ENCODE measurements around the gene DOCK2. TPM values are rescaled to one million over a fixed set of nuclear protein-coding genes. Genes with fewer than 3 reads are reported as not detected.
A peak's percentile ranks its signal among the peaks of the same experiment; 100 is the strongest.

Gene DOCK2
- total RNA-seq, 1 experiment from 2014 or later: 3.5 TPM

DNA sequence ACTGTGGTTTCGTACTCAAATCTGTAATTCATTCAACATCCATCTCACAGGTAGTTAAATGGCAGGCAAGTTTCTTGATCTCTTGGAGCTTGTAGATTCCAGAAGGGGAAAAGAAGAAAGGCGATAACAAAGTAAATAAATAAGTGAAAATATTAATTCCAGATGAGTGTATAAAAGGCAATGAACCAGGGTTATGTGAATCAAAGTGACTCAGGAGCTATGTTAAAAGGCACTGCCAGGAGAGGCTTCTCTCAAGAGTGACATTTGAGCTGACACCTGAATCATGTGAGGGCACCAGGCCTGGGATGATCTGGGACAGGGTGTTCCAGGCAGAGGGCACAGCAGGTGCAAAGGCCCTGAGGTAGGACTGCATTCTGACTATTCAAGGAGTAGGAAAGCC is 45.0 kb downstream of the DOCK2 start:
- Histone ChIP-seq H3K4me1 (replicated peaks) (no peaks in the 10 kb centered on the region), H3K4me3 (no peak overlapping the region), H3K27me3 (replicated peaks) (no peaks in the 10 kb centered on the region), H3K27ac (no peak overlapping the region), H3K9me3 (replicated peaks) (no peaks in the 10 kb centered on the region), H3K36me3 (no peaks in the 10 kb centered on the region)
- no peak for DNase-seq (ENCODE audit: low read depth in 1 of 2, low spot score in 2 of 2)

DNA sequence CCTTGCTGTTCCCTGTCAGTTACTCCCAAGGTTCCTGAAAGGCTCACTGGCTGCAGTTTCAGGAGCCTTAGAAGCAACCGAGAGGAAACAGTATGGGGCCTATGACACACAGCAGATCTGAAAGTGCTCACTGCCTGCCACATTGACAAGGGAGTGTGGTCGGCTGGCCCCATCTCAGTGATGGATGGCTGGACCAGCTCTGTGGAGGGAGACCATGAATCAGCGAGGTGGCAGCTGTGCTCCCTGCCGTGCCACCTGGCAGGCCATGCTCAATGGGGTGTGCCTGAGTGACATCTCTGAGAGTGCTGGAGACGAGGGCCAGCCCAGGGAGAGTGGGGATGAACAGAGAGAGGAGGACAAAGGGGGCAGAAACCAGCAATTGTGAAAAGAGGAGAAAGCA is 49.1 kb downstream of the DOCK2 start:
- no peak for DNase-seq (ENCODE audit: low read depth in 1 of 2, low spot score in 2 of 2)
- Histone ChIP-seq H3K4me3 (no peak overlapping the region), H3K4me1 (replicated peaks) (peaks cover 5% of the 10 kb centered on the region), H3K9me3 (replicated peaks) (no peaks in the 10 kb centered on the region), H3K27ac (no peak overlapping the region), H3K36me3 (no peaks in the 10 kb centered on the region), H3K27me3 (replicated peaks) (no peaks in the 10 kb centered on the region)

DNA sequence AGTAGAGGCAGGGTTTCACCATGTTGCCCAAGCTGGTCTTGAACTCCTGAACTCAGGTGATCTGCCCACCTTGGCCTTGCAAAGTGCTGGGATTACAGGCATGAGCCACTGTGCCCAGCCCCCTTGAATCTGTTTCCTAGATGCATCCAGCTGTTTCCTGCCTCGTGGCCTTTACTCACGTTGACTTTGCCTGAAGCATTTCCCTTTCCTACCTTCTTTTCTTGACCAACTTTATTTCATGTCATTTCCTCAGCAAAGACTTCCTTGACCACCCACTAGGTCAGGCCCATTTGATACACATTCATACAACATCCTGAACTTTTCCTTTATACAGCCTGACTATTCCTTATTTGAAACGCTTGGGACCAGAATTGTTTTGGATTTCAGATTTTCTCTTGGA is 51.0 kb downstream of the DOCK2 start:
- Histone ChIP-seq H3K27me3 (replicated peaks) (no peaks in the 10 kb centered on the region), H3K27ac (no peak overlapping the region), H3K4me1 (replicated peaks) (peaks cover 5% of the 10 kb centered on the region), H3K36me3 (no peaks in the 10 kb centered on the region), H3K4me3 (no peak overlapping the region), H3K9me3 (replicated peaks) (no peaks in the 10 kb centered on the region)
- no peak for DNase-seq (ENCODE audit: low read depth in 1 of 2, low spot score in 2 of 2)

DNA sequence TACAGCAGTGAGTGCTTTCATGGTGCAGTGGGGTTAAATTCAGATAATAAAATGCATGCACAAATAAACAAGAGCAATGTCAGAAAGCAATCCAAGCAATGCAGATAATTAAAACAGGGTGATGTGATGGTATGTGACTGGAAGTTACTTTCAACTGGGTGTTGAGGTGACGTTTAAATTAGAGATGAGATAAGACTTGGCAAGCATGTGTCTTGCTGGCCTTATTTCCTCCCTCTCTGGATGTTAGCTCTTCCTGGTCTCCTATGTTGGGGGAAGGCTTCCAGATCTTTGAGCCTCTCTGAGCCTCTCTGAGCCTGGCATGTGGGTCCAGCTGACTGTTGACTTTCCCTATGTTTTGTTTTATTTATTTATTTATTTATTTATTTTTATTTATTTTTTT is 54.4 kb downstream of the DOCK2 start:
- no peaks in the 10 kb centered on the region for H3K27me3 ChIP-seq (replicated peaks)
- no peaks in the 10 kb centered on the region for H3K9me3 ChIP-seq (replicated peaks)
- no peak overlapping the region for H3K27ac ChIP-seq
- no peaks in the 10 kb centered on the region for H3K36me3 ChIP-seq
- peaks cover 24% of the 10 kb centered on the region for H3K4me1 ChIP-seq (replicated peaks)
- DNase-seq (ENCODE audit: low read depth in 1 of 2, low spot score in 2 of 2): no peak
- no peak overlapping the region for H3K4me3 ChIP-seq

DNA sequence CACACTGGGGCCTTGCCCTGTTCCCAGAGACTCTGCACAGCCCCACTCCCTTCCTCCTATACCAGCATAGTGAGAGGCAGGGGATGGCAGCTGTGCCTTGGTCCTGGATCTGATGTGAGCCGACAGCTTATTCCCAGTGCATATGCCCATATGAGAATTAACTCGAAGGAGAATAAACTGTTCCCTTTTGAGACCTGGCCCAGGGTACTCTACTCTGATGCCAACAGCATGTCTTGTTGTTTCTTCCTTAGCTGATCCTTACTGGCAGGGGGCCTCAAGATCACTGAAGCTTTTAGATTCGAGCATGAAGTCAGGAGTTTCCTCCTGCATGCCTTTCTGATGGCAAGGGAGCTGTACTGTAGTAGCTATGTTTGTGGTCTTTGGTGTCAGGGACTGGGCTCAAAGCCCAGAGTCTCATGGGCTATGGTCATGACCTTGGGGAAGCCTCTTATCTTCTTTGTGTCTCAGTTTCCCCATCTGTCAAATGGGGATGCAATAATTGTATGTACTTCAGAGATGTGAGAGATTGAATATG is 57.1 kb downstream of the DOCK2 start:
- H3K4me1 ChIP-seq (replicated peaks): peaks cover 39% of the 10 kb centered on the region
- no peak overlapping the region for H3K4me3 ChIP-seq
- DNase-seq (ENCODE audit: low read depth in 1 of 2, low spot score in 2 of 2): no peak
- no peaks in the 10 kb centered on the region for H3K27me3 ChIP-seq (replicated peaks)
- no peak overlapping the region for H3K27ac ChIP-seq
- no peaks in the 10 kb centered on the region for H3K36me3 ChIP-seq
- H3K9me3 ChIP-seq (replicated peaks): no peaks in the 10 kb centered on the region

DNA sequence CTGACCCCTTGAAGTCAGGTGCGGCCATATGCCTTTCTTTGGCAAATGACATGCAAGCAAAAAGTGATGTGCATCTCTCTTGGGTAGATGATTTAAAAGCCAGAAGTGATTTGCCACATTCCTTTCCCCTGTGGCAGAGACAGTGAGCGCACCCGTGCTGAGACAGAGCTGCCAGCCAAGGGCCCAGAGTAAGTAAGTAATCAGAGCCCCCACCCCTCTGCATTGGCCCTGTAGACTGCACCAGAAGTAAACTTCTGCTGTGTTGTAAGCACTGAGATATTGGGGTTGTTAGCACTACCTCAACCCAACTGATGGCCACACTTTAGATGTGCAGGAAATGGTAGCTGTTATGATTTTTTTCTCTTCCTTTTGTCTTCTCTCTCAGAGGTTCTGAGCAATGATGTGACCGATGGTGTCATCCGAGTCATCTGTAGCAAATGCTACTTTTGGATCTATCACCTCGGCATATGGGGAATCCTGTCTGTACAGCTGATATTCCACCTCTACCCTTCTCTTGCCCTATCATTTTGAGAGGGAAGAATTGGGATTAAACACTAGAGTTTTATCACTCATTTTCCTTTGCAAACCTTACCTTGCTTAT is 58.0 kb downstream of the DOCK2 start:
- Histone ChIP-seq H3K4me3 (no peak overlapping the region), H3K27me3 (replicated peaks) (no peaks in the 10 kb centered on the region), H3K4me1 (replicated peaks) (peaks cover 39% of the 10 kb centered on the region), H3K9me3 (replicated peaks) (no peaks in the 10 kb centered on the region), H3K36me3 (no peaks in the 10 kb centered on the region), H3K27ac (peak overlapping the region; percentile 65)
- peak in 1 of 2 experiments; percentile 53 for DNase-seq (ENCODE audit: low read depth in 1 of 2, low spot score in 2 of 2)

DNA sequence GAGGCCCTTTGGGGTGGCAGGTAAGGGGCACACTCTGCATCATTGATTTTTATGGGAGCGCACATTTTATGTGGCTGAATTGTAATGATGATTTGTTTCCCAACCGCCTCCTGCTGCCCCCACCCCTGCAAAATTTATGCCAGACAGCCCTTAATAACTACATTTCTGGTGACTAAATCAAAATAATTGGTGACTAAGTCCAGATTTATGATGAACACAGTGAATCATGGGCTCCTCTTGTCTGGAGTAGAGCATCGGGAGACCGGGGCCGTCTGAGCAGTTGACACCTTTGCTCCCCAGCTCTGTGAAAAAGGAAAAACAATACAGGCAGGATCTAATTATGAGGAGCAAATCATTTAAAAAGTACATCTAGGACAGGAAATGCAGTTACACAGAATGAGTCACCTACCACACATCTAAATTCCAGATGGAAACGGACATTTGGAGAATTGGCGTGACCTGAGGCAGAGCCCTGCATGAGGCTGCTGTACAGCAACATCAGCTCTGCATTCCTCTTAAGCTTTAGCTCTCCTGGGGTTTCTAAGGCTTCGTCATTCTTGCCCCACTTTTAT is 58.9 kb downstream of the DOCK2 start:
- peaks cover 39% of the 10 kb centered on the region for H3K4me1 ChIP-seq (replicated peaks)
- no peaks in the 10 kb centered on the region for H3K9me3 ChIP-seq (replicated peaks)
- H3K27ac ChIP-seq: peak overlapping the region; percentile 65
- peak; percentile 92 to 98 for DNase-seq (ENCODE audit: low read depth in 1 of 2, low spot score in 2 of 2)
- no peaks in the 10 kb centered on the region for H3K36me3 ChIP-seq
- no peaks in the 10 kb centered on the region for H3K27me3 ChIP-seq (replicated peaks)
- no peak overlapping the region for H3K4me3 ChIP-seq

DNA sequence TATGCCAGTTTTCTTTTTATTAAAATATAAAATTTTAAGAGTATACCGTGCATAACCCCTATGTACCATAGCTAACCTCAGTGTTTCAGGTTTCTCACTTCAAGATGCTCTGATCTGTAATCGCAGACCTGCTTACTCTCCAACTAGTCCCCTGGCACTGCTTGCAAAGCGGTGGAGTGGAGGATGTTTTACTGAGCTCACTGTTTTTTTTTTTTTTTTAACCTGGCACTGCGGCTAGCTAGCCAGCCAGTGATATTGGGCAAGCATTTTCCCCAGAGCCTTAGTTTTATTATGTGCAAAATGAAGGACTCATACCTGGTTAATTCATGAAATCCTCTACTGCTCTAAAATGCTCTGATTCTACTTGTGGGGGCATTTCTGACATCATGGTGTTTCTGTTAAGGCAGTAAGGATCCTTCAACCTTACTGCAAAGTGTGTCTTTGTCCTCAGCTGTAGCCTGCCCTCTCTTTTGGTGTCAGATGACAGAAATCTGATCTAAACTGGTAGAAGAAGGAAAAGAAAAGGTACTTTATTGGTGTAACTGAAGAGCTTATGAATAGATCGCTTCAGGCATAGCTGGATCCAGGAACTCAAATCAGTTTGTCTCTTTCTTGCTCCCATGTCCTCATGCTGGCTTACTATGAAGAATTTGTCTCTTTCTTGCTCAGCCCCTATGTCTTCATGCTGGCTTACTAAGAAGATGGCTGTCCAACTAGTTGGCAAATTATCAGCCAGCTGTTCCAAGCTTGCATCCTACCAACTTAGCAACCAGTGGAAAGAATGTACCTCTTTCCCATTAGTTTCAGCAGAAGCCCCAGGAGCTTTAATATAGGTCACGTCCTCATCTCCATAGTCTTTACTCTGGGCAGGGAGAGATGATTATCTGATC is 59.8 kb downstream of the DOCK2 start:
- no peak for DNase-seq (ENCODE audit: low read depth in 1 of 2, low spot score in 2 of 2)

DNA sequence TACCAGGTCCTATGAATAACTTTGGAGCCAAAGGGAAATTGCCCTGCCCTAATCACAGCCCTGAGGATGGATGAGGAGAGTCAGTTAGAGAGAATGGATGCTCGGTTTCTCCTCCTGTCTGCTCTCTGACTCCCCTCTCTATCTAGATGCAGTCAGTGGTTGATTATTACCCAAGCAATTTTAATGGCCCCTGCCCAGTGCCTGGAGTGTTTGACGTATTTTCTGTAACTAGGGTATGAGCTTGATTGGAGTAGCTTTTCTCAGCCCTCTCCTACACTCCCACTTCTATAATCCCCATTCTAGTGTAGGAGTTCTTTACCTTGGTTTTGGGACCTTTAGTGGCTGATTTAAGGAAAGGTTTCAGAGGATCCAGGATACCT is 60.4 kb downstream of the DOCK2 start:
- Histone ChIP-seq H3K4me3 (no peak overlapping the region), H3K4me1 (replicated peaks) (peaks cover 40% of the 10 kb centered on the region), H3K36me3 (no peaks in the 10 kb centered on the region), H3K27ac (peak overlapping the region; percentile 65), H3K9me3 (replicated peaks) (no peaks in the 10 kb centered on the region), H3K27me3 (replicated peaks) (no peaks in the 10 kb centered on the region)
- no peak for DNase-seq (ENCODE audit: low read depth in 1 of 2, low spot score in 2 of 2)

More for the DNA sequence above, 59.8 kb downstream of the DOCK2 start:
- H3K27me3 ChIP-seq (replicated peaks): no peaks in the 10 kb centered on the region
- H3K27ac ChIP-seq: peak overlapping the region; percentile 65
- peaks cover 39% of the 10 kb centered on the region for H3K4me1 ChIP-seq (replicated peaks)
- no peaks in the 10 kb centered on the region for H3K36me3 ChIP-seq
- no peaks in the 10 kb centered on the region for H3K9me3 ChIP-seq (replicated peaks)
- no peak overlapping the region for H3K4me3 ChIP-seq

DNA sequence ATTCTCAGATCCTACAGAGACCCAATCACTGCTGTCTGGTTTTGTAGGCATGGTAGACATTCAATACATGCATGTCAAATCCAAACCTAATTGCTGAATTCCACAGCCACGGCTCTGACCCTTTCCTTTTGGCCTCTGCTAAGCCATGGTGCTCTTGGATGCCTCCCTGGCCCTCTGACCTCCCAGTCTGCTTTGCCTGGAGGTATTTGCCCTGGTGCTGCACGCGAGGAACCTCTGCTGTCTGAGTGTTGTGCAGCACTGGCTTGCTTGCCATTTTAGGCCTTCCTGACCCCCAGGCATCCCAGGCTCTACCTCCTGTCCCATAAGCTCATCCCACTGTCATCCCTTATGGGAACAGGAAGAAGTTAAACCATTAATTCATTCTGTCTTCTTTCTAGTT is 60.9 kb downstream of the DOCK2 start:
- DNase-seq (ENCODE audit: low read depth in 1 of 2, low spot score in 2 of 2): no peak
- H3K27me3 ChIP-seq (replicated peaks): no peaks in the 10 kb centered on the region
- no peak overlapping the region for H3K4me3 ChIP-seq
- peaks cover 45% of the 10 kb centered on the region for H3K4me1 ChIP-seq (replicated peaks)
- H3K36me3 ChIP-seq: no peaks in the 10 kb centered on the region
- no peaks in the 10 kb centered on the region for H3K9me3 ChIP-seq (replicated peaks)
- no peak overlapping the region for H3K27ac ChIP-seq

DNA sequence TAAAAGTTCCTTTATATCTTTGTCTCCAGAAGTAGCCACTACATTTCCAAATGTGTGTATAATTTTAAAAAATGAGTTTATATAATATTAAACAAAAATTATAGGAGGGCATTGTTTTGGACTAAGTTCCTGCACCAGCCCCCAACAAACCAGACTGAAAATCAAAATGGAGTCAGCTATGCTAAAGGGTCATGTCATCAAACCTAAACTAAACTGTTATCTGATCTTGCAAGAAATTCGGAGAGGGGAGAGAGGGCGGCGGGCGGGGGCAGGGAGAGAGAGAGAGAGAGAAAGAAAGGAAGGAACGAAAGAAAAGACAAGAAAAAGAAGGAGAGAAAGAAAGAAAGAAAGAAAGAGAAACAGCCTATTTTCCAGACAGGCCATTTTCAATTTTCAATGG is 63.5 kb downstream of the DOCK2 start:
- no peak for DNase-seq (ENCODE audit: low read depth in 1 of 2, low spot score in 2 of 2)
- H3K4me3 ChIP-seq: no peak overlapping the region
- no peaks in the 10 kb centered on the region for H3K27me3 ChIP-seq (replicated peaks)
- no peaks in the 10 kb centered on the region for H3K9me3 ChIP-seq (replicated peaks)
- H3K36me3 ChIP-seq: no peaks in the 10 kb centered on the region
- peaks cover 35% of the 10 kb centered on the region for H3K4me1 ChIP-seq (replicated peaks)
- no peak overlapping the region for H3K27ac ChIP-seq

DNA sequence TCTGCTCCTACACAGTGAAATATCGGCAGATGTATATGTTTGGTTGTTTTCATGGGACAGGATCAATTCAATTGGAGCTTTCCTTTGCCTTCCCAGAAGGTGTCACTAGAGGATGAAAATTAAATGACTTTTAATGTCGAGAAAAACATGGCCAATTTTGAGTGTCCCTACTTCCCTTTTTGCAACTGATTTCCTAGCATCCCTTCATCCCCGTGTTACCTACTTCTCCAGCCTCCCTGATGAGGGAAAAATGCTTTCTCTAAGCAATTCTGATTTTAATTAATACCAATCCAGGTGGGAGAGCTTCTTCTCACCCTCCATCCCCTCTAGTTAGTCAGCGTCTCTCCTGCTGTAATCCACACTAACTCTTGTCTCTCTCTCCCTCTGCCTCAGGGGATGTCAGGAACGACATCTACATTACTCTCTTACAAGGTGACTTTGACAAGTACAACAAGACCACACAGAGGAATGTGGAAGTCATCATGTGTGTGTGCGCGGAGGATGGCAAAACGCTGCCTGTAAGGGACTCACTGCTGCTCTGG is 64.9 kb downstream of the DOCK2 start:
- Histone ChIP-seq H3K9me3 (replicated peaks) (no peaks in the 10 kb centered on the region), H3K27ac (no peak overlapping the region), H3K4me3 (no peak overlapping the region), H3K4me1 (replicated peaks) (peaks cover 34% of the 10 kb centered on the region), H3K36me3 (no peaks in the 10 kb centered on the region), H3K27me3 (replicated peaks) (no peaks in the 10 kb centered on the region)
- DNase-seq (ENCODE audit: low read depth in 1 of 2, low spot score in 2 of 2): peak in 1 of 2 experiments; percentile 44

DNA sequence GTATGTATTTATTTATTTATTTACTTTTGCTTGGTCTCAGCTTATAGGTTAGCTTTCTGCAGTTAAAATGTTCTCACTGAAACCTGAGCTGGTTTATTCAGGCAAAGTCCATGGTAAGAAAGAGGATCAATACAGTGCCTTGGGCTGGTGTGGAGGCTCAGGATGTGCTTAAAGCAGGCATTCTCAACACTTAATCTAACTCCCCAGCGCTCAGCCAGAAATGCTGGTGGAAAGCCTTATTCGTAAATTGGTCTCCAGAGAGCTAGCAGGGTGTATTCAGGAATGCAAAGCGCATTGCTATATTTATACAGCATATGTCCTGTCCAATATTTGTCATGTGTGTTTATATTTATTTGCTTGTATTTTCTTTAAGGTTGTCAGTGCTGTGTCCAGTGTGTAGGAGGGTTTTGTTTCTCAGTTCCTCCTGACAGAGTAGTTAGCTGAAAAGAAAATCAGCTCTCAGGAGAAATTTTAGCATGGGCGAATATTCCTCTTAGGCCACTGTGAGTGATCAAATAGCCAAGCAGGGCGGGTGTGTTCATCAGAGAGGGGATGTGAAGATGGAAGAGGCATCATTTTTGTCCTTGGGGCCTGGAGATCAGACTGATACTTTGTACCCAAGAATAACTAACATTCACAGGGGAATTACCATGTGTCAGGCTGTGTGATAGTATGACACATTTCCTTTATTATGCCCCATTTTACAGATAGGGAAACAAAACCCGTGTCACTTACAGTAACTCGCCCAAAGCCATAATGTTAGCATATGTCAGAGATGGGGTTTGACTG is 65.8 kb downstream of the DOCK2 start:
- Histone ChIP-seq H3K4me1 (replicated peaks) (peaks cover 34% of the 10 kb centered on the region), H3K4me3 (no peak overlapping the region), H3K9me3 (replicated peaks) (no peaks in the 10 kb centered on the region), H3K36me3 (no peaks in the 10 kb centered on the region), H3K27ac (no peak overlapping the region), H3K27me3 (replicated peaks) (no peaks in the 10 kb centered on the region)
- no peak for DNase-seq (ENCODE audit: low read depth in 1 of 2, low spot score in 2 of 2)
